Glutamatergic neuron (in vitro differentiated cells): ENCODE results near the gene CTSO. TPM values are rescaled to one million over a fixed set of nuclear protein-coding genes. Genes with fewer than 3 reads are reported as not detected.
"Not testable (repeated sequence)": the region's sequence is repeated elsewhere in the genome, so short reads cannot be mapped to it uniquely, and the experiment has no call there.

ENCODE experiments used
- DNase-seq: peaks from one replicate; pipeline ENCODE4 v3.0.0; 2022
- H3K27ac Mint-ChIP-seq: one replicate; pipeline ENCODE4 v1.8.0; 2020; ENCODE audit warnings: mild to moderate bottlenecking, mixed read lengths, inconsistent platforms; ENCODE audit not compliant: unreplicated experiment
- H3K27me3 Mint-ChIP-seq: one replicate; pipeline ENCODE4 v1.8.0; 2020; ENCODE audit warnings: mild to moderate bottlenecking, moderate library complexity, mixed read lengths, inconsistent platforms; ENCODE audit not compliant: unreplicated experiment
- H3K36me3 Mint-ChIP-seq: one replicate; pipeline ENCODE4 v1.8.0; 2020; ENCODE audit warnings: mild to moderate bottlenecking, mixed read lengths, inconsistent platforms; ENCODE audit not compliant: unreplicated experiment
- H3K4me1 Mint-ChIP-seq: one replicate; pipeline ENCODE4 v1.8.0; 2020; ENCODE audit warnings: mild to moderate bottlenecking, low read depth, mixed read lengths, inconsistent platforms; ENCODE audit not compliant: unreplicated experiment
- H3K4me3 Mint-ChIP-seq: one replicate; pipeline ENCODE4 v1.8.0; 2020; ENCODE audit warnings: mild to moderate bottlenecking, mixed read lengths, inconsistent platforms; ENCODE audit not compliant: unreplicated experiment
- H3K9me3 Mint-ChIP-seq: one replicate; pipeline ENCODE4 v1.8.0; 2020; ENCODE audit warnings: mild to moderate bottlenecking, moderate library complexity, mixed read lengths, inconsistent platforms; ENCODE audit not compliant: unreplicated experiment
- CTCF ChIP-seq: fragments of 200-600 bp; sonication (generic); IDR thresholded peaks from one replicate; pipeline ENCODE4 v1.5.0; 2021; ENCODE audit not compliant: partially characterized antibody, unreplicated experiment
- total RNA-seq: library from RNA; stranded (reverse); fragmentation: NEBNext Ultra II Directional; extraction: Animal tissue kit (Norgen Biotek cat#: 25700); gene quantifications from one replicate; pipeline ENCODE4 v1.2.1, GENCODE V29; 2021; ENCODE audit not compliant: unreplicated experiment

The CTSO gene
- total RNA-seq, 1 donor from 2014 or later, result 2.2 TPM

GRCh38 chr4:155941085-155941790 is 12.4 kb downstream of the CTSO start:
- Mint-ChIP-seq H3K4me1 (peaks cover 7% of the 10 kb centered on the region), H3K4me3 (no peak overlapping the region), H3K27me3 (no peaks in the 10 kb centered on the region), H3K9me3 (no peaks in the 10 kb centered on the region), H3K27ac (peak overlapping the region; percentile 8), H3K36me3 (no peaks in the 10 kb centered on the region)
- TF ChIP-seq CTCF, result no peak
- DNase-seq, result no peak

- Mint-ChIP-seq H3K4me3 (no peak overlapping the region), H3K36me3 (peaks cover 12% of the 10 kb centered on the region), H3K9me3 (no peaks in the 10 kb centered on the region), H3K27me3 (no peaks in the 10 kb centered on the region), H3K27ac (no peak overlapping the region), H3K4me1 (no peaks in the 10 kb centered on the region)
- no peak for DNase-seq
- TF ChIP-seq CTCF, result no peak
These were observed 18.2 kb downstream of the CTSO start for GRCh38 chr4:155935389-155935986.

GRCh38 chr4:155934634-155935033 is 19.0 kb downstream of the CTSO start:
- DNase-seq, H3K9me3 Mint-ChIP-seq, H3K4me3 Mint-ChIP-seq, H3K27ac Mint-ChIP-seq, H3K4me1 Mint-ChIP-seq, H3K27me3 Mint-ChIP-seq: not testable (repeated sequence)
- peaks cover 12% of the 10 kb centered on the region for H3K36me3 Mint-ChIP-seq

- H3K27ac Mint-ChIP-seq, result no peak overlapping the region
- no peaks in the 10 kb centered on the region for H3K27me3 Mint-ChIP-seq
- H3K4me3 Mint-ChIP-seq, result no peak overlapping the region
- no peaks in the 10 kb centered on the region for H3K4me1 Mint-ChIP-seq
- H3K9me3 Mint-ChIP-seq, result no peaks in the 10 kb centered on the region
- TF ChIP-seq CTCF, result no peak
- no peak for DNase-seq
- H3K36me3 Mint-ChIP-seq, result peaks cover 12% of the 10 kb centered on the region
These were observed 22.0 kb downstream of the CTSO start for GRCh38 chr4:155931634-155932033.

GRCh38 chr4:155930330-155930729 is 23.3 kb downstream of the CTSO start:
- no peak for TF ChIP-seq CTCF
- Mint-ChIP-seq H3K36me3 (peaks cover 10% of the 10 kb centered on the region), H3K27me3 (no peaks in the 10 kb centered on the region), H3K4me3 (no peak overlapping the region), H3K27ac (no peak overlapping the region), H3K4me1 (no peaks in the 10 kb centered on the region), H3K9me3 (no peaks in the 10 kb centered on the region)
- DNase-seq, result no peak
